ENCODE data around the gene TOP2A.
"Not testable (repeated sequence)": the region's sequence is repeated elsewhere in the genome, so short reads cannot be mapped to it uniquely, and the experiment has no call there.

Gene TOP2A

DNA sequence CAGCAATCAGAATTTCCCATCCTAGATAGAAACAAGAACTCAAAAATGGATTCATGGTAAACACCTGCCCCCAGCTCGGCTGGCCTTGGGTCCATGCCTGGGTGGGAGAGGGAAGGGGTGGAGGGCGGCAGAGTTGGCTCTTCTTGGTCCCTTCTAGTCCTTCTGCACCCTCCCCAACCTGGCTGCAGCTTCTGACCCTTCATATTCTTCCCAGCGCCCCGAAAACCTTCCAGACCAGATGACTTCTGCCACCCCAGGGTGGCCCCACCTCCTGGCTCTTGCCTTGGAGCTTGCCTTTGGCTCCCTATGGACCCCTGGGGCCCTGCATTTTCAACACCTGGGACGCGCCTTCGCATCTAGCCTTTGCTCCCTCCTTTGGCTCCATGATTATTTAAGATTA is 47.8 kb downstream of the TOP2A start:
- H3K27me3 ChIP-seq (ENCODE audit: control insufficient read depth in 1 of 2, insufficient read depth in 2 of 2, low read length in 2 of 2), result no peaks in the 10 kb centered on the region
- no peak overlapping the region for H3K27ac ChIP-seq (ENCODE audit: low read depth, low read length)
- H3K4me3 ChIP-seq (ENCODE audit: low read depth in 1 of 2, low read length in 2 of 2), result no peak overlapping the region
- H3K9ac ChIP-seq (ENCODE audit: low read length), result no peak overlapping the region
- H3K36me3 ChIP-seq (ENCODE audit: insufficient read depth, low read length), result no peaks in the 10 kb centered on the region
- no peaks in the 10 kb centered on the region for H3K9me3 ChIP-seq (ENCODE audit: low read length)
- no peaks in the 10 kb centered on the region for H3K4me1 ChIP-seq (ENCODE audit: insufficient read depth, low read length)

DNA sequence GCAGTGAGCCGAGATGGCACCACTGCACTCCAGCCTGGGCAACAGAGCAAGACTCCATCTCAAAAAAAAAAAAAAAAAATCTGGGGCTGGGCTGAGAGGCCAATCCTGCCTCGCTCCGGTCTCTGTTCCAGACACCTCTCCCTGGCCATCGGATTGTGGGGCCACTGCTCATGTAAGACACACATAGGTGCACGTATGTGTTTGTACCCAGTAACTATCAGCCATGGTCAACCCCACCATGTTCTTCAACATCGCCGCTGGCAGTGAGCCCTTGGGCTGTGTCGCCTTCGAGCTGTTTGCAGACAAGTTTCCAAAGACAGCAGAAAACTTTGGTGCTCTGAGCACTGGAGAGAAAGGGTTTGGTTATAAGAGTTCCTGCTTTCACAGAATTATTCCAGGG is 50.0 kb downstream of the TOP2A start:
- H3K9ac ChIP-seq (ENCODE audit: low read length), result not testable (repeated sequence)

DNA sequence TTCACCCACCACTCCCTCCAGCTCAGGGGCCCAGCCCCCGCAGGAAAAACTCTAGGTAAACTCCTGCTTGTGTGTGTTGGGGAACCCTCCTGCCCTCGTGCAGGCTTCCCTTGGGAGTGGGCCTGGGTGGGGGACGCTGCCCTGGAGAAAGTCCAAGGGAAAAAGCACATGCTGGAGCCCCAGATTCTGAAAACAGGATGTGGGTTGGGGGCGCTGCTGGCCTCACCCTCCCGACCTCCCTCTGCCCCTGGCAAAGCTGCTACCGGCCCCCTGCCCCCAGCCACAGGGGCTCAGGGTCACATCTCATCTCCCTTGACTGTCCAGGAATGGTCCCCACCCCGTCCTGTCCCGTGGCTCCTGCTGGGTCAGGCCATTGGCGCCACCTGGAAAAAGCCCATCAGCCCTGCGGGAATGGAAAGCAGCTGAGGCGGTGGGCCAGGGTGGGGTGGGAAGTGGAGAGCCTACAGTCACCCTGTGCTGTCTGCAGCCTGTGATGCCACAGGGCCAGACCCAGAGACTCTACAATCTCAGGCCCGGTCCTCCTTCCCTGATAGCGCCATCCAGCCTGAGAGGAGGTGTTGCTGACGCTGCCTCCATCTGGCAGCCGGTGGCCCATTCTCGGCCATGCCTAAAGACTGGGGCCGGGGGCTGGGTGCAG is 50.7 kb downstream of the TOP2A start:
- peaks cover 3% of the 10 kb centered on the region for H3K4me1 ChIP-seq (ENCODE audit: insufficient read depth, low read length)
- H3K9me3 ChIP-seq (ENCODE audit: low read length), result no peaks in the 10 kb centered on the region

More for the DNA sequence above, 50.0 kb downstream of the TOP2A start:
- not testable (repeated sequence) for H3K36me3 ChIP-seq (ENCODE audit: insufficient read depth, low read length); H3K27me3 ChIP-seq (ENCODE audit: control insufficient read depth in 1 of 2, insufficient read depth in 2 of 2, low read length in 2 of 2); H3K4me3 ChIP-seq (ENCODE audit: low read depth in 1 of 2, low read length in 2 of 2); H3K27ac ChIP-seq (ENCODE audit: low read depth, low read length); H3K9me3 ChIP-seq (ENCODE audit: low read length); H3K4me1 ChIP-seq (ENCODE audit: insufficient read depth, low read length)

DNA sequence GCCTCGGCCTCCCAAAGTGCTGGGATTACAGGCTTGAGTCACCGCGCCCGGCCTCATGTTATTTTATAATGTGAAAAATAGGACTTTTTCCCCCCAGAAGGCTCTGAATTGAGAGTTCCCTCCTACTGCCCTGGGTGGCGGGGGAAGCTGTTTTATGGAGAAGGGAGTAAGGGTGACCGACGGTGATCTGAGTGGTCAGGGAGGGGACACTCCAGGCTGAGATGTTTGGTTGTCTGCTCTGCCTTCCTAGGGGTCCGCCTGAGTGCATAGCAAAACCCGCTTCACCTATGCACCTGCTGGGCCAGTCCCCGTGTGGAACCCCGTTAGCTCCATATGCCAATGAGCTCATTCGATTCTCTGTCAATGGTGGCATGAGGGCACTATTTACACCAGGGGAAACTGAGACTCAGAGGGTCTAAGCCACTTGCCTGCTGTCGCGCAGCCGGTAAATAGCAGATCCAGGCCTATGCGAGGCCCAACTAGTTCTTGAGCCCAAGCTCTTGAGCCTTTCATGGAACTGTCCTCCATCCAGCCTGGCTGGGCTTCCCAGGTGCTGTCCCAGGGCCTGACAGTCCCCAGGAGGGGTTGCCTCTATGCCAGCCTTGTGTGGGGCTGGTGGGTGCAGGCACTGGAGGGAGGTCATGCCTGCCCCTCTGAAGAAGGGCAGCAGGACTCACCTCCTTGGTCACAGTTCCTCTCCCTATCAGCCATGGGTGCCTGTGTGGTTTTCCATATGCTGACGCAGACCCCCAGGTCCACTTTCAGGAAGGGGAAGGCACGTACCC is 51.4 kb downstream of the TOP2A start:
- Histone ChIP-seq H3K9me3 (ENCODE audit: low read length) (no peaks in the 10 kb centered on the region), H3K4me3 (ENCODE audit: low read depth in 1 of 2, low read length in 2 of 2) (no peak overlapping the region), H3K9ac (ENCODE audit: low read length) (no peak overlapping the region), H3K27ac (ENCODE audit: low read depth, low read length) (no peak overlapping the region), H3K36me3 (ENCODE audit: insufficient read depth, low read length) (no peaks in the 10 kb centered on the region), H3K27me3 (ENCODE audit: control insufficient read depth in 1 of 2, insufficient read depth in 2 of 2, low read length in 2 of 2) (peaks cover 0 to 7% of the 10 kb centered on the region in 2 donors), H3K4me1 (ENCODE audit: insufficient read depth, low read length) (peaks cover 3% of the 10 kb centered on the region)

More for the DNA sequence above, 50.7 kb downstream of the TOP2A start:
- H3K27me3 ChIP-seq (ENCODE audit: control insufficient read depth in 1 of 2, insufficient read depth in 2 of 2, low read length in 2 of 2), result peaks cover 0 to 6% of the 10 kb centered on the region in 2 donors
- no peak overlapping the region for H3K9ac ChIP-seq (ENCODE audit: low read length)
- no peak overlapping the region for H3K27ac ChIP-seq (ENCODE audit: low read depth, low read length)
- no peak overlapping the region for H3K4me3 ChIP-seq (ENCODE audit: low read depth in 1 of 2, low read length in 2 of 2)
- no peaks in the 10 kb centered on the region for H3K36me3 ChIP-seq (ENCODE audit: insufficient read depth, low read length)

DNA sequence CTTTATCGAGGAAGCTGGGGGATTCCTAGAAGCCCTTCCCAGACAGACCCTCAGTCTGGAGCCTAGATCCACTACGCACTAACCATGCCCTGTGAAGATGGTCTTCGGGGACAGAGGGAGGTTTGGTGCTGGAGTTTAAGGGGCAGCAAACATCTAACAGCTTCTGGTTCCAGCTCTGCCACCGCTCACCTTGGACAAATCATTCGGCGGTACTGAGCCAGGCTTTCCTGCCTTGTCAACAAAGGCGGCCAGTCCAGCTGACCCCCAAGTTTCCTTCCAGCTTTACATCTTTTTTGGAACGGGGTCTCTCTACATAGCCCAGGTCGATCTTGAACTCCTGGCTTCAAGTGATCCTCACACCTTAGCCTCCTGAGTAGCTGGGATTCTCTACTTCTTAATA is 52.8 kb downstream of the TOP2A start:
- no peak overlapping the region for H3K27ac ChIP-seq (ENCODE audit: low read depth, low read length)
- H3K27me3 ChIP-seq (ENCODE audit: control insufficient read depth in 1 of 2, insufficient read depth in 2 of 2, low read length in 2 of 2), result peaks cover 0 to 7% of the 10 kb centered on the region in 2 donors
- no peaks in the 10 kb centered on the region for H3K9me3 ChIP-seq (ENCODE audit: low read length)
- no peaks in the 10 kb centered on the region for H3K36me3 ChIP-seq (ENCODE audit: insufficient read depth, low read length)
- no peak overlapping the region for H3K9ac ChIP-seq (ENCODE audit: low read length)
- H3K4me3 ChIP-seq (ENCODE audit: low read depth in 1 of 2, low read length in 2 of 2), result peak overlapping the region in 1 of 2 donors; percentile 41
- H3K4me1 ChIP-seq (ENCODE audit: insufficient read depth, low read length), result peaks cover 3% of the 10 kb centered on the region

DNA sequence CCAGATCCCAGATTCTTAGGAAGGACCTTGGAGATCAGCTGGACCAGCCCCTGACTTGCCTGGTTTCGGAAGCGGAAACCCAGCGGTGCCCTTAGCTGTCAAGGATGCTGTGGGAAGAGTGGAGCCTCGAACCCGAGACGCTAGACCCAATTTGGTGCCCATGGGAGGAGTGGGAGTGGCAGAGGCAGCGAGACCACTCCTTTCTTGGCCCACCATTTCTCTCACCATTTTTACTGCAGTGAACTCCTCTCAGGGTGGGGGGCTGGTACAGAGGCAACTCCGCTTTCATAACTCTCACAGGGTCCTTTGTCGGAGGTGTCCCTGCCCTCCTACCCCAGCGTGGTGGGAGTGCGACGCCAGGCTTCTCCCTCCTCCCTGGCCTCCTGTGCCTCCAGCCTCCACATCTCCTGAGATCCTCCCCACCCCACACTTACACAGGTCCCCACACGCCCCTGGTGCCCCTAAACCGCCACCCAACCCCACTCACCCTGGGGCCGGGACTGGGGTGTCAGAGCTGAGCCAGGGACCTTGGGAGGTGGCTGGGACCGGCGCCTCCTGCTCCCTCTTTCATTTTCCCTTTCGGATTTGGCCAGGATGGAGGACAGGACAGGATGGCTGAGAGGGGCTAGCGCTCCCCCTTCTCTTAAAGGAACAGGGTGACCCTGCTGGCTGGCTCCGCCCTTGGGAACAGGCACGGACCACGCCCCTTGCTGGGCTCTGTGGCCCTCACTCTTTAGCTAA is 53.4 kb downstream of the TOP2A start, which contains the start of gene GJD3:
TSS of gene GJD3 (minus strand) at position 617 of the 741 bp plus-strand sequence. CDS start 922 bp downstream, outside the sequence.
- peaks cover 3% of the 10 kb centered on the region for H3K4me1 ChIP-seq (ENCODE audit: insufficient read depth, low read length)
- H3K27me3 ChIP-seq (ENCODE audit: control insufficient read depth in 1 of 2, insufficient read depth in 2 of 2, low read length in 2 of 2), result peaks cover 0 to 7% of the 10 kb centered on the region in 2 donors
- H3K9me3 ChIP-seq (ENCODE audit: low read length), result no peaks in the 10 kb centered on the region
- no peak within 1 kb of the TSS for H3K27ac ChIP-seq (ENCODE audit: low read depth, low read length)
- H3K36me3 ChIP-seq (ENCODE audit: insufficient read depth, low read length), result no peaks in the 10 kb centered on the region
- no peak within 1 kb of the TSS for H3K9ac ChIP-seq (ENCODE audit: low read length)
- peak within 1 kb of the TSS; percentile 41 to 54 for H3K4me3 ChIP-seq (ENCODE audit: low read depth in 1 of 2, low read length in 2 of 2)

DNA sequence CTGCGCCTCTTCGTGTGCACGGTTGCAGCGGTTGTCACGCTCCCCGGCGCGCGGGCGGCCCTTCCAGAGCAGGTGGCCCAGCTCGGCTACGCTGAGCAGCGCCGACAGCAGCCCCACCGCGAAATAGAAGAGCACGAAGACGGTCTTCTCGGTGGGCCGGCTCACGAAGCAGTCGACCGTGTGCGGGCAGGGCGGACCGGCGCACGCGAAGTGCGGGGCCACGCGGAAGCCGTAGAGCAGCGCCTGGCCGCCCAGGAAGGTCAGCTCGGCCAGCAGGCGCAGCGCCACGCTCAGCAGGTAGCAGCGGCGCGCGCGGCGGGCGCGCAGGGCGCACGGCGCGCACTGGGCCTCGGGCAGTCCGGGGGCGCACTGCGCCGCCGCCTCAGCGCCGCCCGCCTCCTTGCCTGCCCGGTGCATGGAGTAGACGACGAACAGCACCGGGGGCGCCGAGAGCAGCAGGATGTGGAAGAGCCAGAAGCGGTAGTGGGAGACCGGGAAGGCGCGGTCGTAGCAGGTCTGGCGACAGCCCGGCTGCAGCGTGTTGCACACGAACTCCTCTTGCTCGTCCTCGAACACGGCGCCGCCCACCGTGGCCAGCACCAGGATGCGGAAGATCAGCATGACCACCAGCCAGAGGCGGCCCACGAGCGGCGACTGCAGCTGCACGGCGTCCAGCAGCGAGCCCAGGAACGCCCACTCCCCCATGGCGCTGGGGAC is 54.4 kb downstream of the TOP2A start:
- H3K9ac ChIP-seq (ENCODE audit: low read length), result no peak overlapping the region
- no peaks in the 10 kb centered on the region for H3K9me3 ChIP-seq (ENCODE audit: low read length)
- H3K4me3 ChIP-seq (ENCODE audit: low read depth in 1 of 2, low read length in 2 of 2), result peak overlapping the region; percentile 41 to 54
- H3K27me3 ChIP-seq (ENCODE audit: control insufficient read depth in 1 of 2, insufficient read depth in 2 of 2, low read length in 2 of 2), result peaks cover 0 to 7% of the 10 kb centered on the region in 2 donors
- H3K27ac ChIP-seq (ENCODE audit: low read depth, low read length), result no peak overlapping the region
- H3K4me1 ChIP-seq (ENCODE audit: insufficient read depth, low read length), result peaks cover 3% of the 10 kb centered on the region
- no peaks in the 10 kb centered on the region for H3K36me3 ChIP-seq (ENCODE audit: insufficient read depth, low read length)

DNA sequence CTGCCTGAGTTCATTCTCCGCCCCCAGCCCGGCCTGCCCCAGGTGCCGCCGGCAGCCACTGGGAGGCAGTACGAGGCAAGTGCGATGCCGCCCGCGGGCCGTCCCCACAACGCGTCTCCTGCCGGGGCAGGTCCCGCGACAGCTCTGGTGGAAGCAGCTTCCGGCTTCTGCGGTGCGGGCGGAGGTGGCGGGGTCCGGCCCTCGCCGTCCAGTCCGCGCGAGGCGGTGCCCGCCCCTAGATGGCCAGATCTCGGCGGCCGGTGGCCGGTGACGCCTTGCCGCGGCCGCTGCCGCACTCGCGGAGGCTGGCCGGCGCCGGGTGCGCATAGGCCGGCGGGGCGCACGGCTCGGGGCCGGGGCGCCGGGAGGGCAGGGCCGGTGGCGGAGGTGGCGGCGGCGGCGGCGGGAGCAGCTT is 55.0 kb downstream of the TOP2A start:
- H3K27ac ChIP-seq (ENCODE audit: low read depth, low read length), result no peak overlapping the region

DNA sequence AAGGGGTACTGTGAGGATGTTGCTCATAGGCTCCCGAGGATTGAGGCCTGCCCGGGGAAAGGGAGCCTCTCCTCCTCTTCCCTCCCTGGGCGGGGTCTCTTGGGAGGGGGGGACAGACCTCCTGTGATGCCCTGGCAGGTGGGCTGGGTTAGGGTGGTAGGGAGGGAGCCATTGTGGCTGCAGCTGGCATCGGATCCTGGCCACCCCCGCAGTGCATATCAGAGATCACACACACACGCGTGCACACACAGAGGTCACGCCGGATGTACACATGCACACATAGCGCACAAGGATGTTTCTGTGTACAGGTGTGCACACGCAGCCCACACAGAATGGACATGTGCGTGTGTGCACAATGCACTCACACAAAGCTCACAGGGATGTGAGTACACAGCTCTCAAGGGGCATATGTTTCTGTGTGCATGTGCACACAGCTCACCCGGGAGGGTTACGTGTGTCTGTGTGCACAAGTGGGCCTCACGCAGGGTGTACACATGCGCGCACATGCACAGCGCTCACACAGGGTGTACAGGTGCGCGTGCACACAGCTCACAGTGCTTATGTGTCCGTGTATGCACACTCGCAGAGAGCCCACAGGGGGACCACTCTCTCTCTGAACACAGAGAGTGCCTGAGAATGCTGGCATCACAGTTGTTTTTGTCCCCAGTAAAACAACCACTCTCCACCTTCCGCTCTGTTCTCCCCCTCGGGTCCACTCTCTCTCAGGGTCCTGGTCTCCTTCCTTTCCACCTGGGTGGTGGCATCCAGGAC is 55.6 kb downstream of the TOP2A start:
- Histone ChIP-seq H3K9me3 (ENCODE audit: low read length) (no peaks in the 10 kb centered on the region), H3K9ac (ENCODE audit: low read length) (no peak overlapping the region), H3K27me3 (ENCODE audit: control insufficient read depth in 1 of 2, insufficient read depth in 2 of 2, low read length in 2 of 2) (peaks cover 0 to 7% of the 10 kb centered on the region in 2 donors), H3K4me1 (ENCODE audit: insufficient read depth, low read length) (peaks cover 3% of the 10 kb centered on the region), H3K36me3 (ENCODE audit: insufficient read depth, low read length) (no peaks in the 10 kb centered on the region), H3K27ac (ENCODE audit: low read depth, low read length) (no peak overlapping the region), H3K4me3 (ENCODE audit: low read depth in 1 of 2, low read length in 2 of 2) (peak overlapping the region; percentile 13 to 16)

More for the DNA sequence above, 55.0 kb downstream of the TOP2A start:
- H3K4me3 ChIP-seq (ENCODE audit: low read depth in 1 of 2, low read length in 2 of 2), result peak overlapping the region; percentile 16 to 54
- H3K27me3 ChIP-seq (ENCODE audit: control insufficient read depth in 1 of 2, insufficient read depth in 2 of 2, low read length in 2 of 2), result peaks cover 0 to 7% of the 10 kb centered on the region in 2 donors
- no peak overlapping the region for H3K9ac ChIP-seq (ENCODE audit: low read length)
- peaks cover 3% of the 10 kb centered on the region for H3K4me1 ChIP-seq (ENCODE audit: insufficient read depth, low read length)
- no peaks in the 10 kb centered on the region for H3K36me3 ChIP-seq (ENCODE audit: insufficient read depth, low read length)
- H3K9me3 ChIP-seq (ENCODE audit: low read length), result no peaks in the 10 kb centered on the region

DNA sequence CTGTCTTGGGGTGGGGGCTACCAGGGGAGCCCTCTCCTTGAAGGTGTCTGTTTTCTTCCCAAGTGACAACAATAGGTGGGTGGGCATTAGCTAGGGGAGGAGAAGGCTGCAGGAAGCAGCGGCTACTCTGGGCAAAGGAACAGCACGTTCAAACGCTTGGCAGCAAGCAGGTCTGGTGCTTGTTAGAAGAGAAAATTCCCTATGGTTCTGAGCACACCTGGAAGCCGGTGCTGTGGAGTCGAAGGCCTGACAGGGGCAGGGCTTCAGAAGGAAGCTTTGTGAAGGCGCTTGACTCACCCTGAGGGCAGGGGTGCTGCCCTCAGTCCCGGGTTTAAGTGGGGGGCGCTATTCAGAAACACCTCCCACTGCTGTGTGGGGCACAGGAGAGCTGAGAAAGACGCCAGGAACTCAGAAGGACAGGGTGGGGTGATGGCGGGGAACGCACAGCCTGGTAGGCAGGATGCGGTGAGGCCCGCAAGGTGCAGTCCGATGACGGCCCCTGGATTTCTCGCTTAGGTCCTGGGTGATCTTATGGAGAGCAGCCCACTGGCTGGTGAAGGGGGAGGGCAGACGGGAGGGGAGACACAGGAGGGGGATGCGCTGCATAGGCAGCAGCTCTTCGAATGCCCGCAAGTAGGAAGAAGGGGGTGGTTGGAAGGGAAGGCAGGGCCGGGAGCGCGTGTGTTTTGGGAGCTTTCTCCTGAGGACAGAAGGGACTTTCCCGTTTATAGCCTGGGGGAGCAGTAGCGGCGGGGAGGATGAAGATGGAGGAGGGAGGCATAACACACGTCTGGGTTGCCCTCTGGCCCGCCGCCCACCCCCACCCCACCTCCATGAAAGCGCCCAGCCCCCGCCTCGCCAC is 56.4 kb downstream of the TOP2A start:
- peaks cover 0 to 7% of the 10 kb centered on the region in 2 donors for H3K27me3 ChIP-seq (ENCODE audit: control insufficient read depth in 1 of 2, insufficient read depth in 2 of 2, low read length in 2 of 2)
- H3K36me3 ChIP-seq (ENCODE audit: insufficient read depth, low read length), result no peaks in the 10 kb centered on the region
- no peak overlapping the region for H3K9ac ChIP-seq (ENCODE audit: low read length)
- no peaks in the 10 kb centered on the region for H3K9me3 ChIP-seq (ENCODE audit: low read length)
- no peak overlapping the region for H3K4me3 ChIP-seq (ENCODE audit: low read depth in 1 of 2, low read length in 2 of 2)
- H3K4me1 ChIP-seq (ENCODE audit: insufficient read depth, low read length), result peaks cover 3% of the 10 kb centered on the region
- no peak overlapping the region for H3K27ac ChIP-seq (ENCODE audit: low read depth, low read length)
